GM18517 (cell line): Measurements from ENCODE around the gene HOXA10.

Experiments
- ATAC-seq: cut with Tn5 transposase; IDR thresholded peaks from one replicate; pipeline ENCODE4 v1.9.1; 2021; ENCODE audit warnings: mild to moderate bottlenecking, moderate library complexity; ENCODE audit not compliant: unreplicated experiment

HOXA10 gene

DNA sequence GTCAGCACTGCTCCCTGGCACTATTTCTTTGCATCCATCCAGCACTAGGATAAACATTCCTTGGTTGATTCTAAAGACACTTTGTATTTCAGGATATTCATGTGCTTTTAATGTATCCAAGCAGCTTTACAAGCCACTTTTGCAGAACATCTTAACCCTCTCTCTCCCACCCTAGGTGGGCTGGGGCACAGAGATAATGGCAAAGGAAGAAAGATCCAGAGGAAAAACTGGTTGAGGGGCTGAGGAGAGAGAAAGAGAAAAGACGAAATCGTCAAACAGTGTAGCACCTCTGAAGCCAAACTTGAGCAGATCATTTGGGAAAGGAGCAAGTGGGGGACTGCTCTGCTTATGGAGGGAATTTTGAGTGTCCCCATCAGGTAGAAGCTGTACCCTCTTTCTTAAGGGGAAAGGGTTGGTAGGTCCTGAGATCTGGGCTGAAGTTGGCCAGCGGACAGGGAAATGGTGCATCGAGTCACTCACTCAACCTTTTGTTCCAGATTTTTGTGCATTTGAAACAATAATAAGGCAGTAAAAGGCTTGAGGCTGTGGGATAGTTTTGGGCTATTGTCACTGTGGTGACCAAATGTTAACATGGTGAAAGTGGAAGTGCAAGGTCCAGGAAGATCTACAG lies 30.0 kb upstream of the HOXA10 start:
- ATAC-seq, result no peak

DNA sequence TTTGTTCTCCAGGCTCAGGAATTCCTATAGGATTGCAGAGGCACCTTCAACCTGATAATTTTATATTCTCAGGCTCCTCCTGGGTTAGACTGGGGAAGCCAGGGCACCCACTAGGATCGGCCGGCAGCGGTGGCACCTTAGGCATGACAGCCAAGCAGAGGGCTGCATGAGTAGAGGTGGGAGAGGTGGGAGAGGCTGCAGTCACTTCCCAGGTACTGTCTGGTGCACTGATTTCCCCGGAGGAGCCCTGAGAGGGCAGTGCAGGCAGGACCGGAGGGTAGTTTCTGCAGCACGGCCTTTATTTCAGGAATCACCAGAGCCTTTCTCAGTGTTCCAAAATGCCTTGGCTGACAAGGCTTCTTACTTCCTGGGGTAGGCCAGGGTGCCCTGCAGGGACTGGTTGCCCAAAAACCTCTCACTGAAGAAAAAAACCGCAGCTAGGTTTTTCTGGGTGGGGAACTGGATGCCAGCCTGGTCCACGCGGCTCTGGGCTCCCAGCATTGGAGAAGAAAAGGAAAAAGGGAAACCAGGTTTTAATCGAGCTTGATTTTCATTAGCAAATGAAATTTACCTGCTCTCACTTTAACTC lies 29.3 kb upstream of the HOXA10 start:
- ATAC-seq, result no peak

DNA sequence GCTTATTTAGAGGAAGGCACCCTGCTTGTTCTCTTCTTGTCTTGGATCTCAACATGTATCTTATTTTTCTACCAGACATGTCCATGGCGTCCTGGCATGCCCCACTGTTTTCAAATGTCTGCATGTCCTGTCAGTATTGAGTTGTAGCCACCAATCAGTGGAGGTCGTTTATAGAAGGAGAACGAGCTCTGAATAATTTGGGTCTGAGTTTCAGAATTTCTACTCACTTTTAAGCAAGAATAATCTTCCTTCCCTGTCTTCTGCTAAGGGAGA lies 28.7 kb upstream of the HOXA10 start:
- no peak for ATAC-seq

DNA sequence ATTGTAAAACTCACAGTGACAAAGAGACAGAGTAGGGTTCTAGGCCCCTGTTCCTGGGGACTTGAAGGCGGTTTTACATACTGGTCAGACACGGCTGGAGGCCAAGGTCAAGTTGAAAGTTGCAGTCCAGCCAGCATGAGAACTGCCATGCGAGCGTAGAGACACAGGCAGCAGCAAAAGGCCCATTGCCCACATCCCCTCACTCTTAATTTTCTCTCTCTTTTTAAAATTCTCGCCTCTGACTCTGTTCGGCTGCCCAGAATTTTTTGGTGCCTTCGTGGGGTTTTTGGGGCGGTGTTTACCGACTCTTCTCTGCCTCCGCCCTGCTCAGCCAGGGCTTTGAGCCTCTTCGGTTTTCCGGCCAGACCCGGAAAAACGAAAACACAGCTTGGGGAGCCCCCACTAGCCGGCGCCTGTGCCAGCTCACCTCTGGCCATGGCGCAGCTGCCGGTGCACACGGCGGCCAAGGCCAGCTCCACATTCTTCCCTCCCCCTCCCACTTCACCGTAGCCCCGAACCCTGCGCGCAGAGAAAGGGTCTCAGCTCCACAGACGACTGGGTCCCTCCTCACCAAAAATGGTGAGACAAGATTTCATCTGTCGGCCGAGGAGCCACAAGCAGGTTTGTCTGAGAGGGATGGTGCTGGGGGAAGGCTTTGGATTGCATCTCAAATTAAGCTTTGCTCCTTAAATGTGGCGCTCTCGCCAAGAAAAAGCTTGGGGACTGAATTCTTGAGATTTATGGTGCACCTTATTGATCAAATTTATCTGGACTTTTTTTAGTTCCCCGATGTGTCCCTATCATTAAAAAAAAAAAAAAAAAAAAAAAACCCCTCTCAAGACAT lies 28.1 kb upstream of the HOXA10 start:
- ATAC-seq, result no peak

DNA sequence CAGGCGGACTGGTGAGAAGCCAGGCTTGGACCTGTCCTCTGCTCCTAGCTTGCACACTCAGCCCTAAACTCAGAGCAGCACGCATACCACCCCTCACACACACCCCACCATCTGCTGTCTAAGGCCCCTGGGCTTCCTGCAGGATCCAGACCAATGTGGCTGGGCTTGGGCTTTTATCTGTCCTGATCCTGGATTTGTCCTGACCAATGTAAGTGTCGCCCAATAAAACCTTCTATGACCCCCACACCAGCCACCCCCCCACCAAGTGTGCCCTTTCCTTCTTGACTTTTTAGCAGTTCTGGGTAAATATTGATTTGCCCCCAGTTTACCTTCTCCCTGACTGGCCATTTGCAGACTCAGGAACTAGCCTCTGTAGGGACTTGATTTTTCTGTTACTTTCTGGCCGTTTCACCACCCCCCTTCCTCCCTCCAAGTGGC lies 27.5 kb upstream of the HOXA10 start:
- ATAC-seq, result no peak

DNA sequence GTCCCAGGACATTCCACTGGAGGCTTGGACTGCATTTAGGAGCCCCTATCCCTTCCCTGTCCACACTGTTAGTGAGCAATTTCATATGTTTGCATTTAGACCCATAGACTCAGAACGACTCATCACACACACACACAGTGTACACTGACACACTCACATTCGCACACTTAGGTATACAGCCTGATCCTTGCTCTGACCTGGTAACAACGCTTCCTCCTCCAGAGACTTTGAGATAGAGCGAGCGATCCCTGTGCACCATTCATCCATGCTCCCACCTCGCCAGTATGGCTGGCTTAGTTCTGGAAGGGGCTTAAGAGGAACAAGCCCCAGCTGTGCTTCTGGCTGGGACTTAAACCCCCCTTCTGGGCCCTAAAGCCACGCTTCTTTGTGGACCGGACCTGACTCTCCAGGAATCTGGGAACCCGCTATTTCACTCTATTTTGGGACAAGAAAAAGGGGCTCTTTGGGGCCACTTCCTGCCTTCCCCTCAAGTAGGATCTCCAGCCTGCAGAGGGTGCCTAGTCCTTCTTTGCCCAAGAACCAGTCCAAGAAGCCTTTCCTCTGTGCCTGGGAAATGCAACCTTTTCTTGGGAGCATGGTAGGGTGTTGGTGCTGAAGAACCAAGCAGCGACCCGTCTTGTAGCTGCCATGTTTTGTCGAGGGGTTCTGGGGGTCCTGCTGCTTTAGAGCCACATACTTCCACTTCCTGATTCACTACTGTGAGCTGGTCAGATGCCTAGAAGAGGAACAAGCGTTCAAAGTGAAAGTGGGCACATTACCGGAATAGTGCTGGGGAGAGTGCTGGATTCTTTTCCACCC lies 26.9 kb upstream of the HOXA10 start:
- no peak for ATAC-seq

DNA sequence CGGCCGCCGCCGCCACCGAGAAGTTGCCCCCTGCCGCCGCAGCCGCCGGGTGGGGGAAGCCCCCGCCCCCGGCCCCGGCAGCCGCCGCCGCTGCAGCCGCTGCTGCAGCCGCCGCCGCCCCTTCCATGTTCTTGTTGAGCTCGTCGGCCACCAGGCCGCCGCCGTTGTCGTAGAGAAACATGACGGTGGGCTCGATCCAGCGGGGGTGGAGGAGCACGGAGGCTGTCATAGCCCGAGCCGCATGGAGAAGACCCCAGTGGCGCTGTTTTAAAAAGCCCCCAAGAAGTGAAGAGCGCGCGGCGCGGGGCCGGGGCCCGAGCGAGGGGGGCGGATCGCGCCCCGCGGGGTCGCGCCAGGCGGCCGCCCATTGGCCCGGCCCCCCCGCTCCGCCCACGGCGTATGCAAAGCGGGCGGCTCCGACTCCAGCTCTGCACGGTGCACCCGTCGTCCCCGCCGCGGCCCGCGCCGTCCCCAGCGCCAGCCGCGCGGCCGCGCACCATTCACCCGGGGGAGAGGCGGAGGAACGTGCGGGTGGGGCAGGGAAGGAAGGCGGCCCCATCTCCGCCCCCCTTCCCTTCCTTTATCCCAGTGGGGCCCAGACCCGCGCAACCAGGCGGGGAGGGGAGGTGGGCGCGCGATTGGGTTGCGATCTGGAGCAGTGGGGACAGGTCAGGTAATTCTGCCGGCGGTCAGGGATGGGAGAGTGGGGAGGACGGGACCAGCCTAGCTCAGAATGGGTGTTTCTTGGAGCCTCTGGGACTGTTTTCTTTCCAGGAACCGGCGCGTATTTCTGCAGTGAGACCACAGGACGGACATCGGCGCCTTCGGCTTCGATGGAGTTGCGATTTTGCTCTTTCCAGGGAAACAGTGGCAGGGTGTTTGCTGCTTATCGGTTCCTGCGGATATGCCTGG lies 26.0 kb upstream of the HOXA10 start, which contains the start of gene HOXA13:
Gene HOXA13 (minus strand): TSS at position 243 of the 912 bp plus-strand sequence. CDS start 14 bp downstream, at position 229.
- no peak for ATAC-seq

DNA sequence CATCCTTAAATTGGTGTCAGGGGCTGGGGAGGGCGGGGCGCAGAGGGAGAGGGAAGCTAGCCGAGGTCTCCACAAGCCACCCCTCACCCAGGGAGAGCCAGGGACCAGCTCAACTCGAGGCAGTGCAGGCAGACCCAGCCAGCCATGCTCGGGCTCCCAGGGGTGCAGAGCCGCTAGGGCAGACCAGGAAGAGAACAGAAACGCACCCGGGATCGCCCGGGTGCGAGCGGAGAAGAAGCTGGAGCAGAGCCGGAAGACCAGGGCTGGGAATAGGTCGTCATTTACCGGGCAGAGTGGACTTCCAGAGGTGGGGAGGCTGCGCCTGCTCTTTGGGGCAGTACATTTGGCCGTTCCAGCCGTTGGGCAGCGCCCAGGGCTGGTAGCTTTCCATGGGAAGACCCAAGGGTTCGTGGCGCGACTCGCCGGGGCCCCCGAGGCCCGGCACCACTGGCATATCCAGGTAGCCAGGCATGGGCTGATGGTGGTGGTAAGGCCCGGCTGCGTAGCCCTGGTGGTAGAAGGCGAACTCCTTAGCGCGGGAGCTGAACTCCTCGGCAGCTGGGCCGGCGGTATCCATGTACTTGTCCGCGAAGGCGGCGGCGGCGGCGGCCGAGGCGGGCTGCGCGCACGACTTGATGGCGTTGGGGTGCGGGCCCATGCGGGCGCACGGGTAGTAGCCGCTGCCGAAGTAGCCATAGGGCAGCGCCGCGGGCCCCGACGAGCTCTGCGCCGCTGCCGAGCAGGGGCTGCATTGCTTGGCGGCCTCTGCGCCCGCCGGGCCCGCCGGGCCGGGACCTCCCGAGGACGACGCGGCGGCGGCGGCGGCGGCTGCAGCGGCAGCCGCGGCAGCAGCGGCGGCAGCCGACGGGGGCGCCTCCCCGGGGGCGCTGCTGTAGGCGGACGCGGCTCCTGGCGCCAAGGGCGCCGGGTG lies 25.0 kb upstream of the HOXA10 start:
- ATAC-seq, result no peak

DNA sequence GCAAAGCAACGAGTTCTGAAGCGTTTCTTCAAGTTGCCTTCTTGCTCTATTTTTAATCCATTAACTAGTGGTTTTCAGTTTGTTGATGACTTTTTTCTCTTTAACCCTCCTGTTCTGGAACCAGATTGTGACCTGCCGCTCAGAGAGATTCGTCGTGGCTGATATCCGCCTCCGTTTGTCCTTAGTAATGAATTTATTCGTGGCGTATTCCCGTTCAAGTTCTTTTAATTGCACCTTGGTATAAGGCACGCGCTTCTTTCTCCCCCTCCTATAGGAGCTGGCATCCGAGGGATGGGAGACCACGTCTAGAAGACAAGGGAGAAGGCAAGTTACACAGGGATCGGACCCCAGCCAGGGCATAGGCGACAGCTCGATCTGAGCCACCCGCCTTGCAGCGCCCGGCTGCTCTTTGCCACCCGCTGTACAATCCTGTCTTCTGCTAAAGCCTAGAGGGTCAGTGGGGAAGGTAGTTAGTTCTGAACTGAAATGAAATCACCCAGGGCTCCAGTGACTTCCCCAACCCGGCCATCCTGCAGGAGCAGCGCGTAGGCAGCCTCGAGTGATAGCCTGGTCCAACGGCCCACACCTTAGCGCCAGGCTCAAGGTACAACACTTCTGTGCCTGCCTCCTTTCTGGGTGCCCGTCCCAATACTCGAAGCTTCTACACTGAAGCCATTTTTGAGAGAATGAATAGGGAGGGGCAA lies 24.2 kb upstream of the HOXA10 start:
- no peak for ATAC-seq

DNA sequence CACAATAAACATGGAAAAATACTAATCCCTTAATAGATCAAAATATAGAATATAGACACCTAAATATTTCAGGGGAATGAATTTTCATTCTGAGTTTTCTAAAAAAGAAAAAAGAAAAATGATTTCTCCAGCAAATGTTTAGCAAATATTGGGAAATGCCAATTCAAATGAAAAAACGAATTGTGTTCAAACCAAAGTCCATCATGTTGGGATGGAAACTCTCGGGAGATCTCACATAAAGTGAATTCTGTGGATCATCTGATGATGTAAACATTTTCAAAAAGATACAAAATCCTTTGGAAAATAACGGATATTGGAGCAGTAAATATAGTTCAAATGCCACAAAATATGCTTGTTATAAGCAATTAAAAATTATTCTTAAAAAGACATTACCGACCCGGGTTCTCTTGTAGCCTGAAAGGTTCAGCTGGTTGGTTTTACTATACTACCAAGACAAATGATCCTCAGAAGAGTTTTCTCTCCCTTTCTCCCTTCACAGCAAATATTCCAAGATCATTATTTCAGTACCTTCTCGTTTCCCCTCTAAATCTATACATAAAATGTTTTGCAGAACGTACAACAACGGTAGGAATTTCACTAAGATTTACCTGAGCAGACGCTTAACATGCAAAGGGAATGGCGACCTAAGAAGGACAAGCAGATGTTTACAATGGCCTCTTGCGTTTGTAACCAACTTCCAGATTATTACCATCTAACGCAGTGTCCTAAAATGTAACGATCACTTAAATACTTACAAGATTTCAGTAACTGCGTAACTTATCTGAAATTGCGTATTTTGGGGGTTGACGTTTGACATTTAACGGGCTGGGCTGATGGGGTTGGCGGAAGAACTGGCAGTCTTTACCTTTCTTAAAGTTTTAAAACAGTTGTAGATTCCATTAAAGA lies 23.3 kb upstream of the HOXA10 start:
- no peak for ATAC-seq

DNA sequence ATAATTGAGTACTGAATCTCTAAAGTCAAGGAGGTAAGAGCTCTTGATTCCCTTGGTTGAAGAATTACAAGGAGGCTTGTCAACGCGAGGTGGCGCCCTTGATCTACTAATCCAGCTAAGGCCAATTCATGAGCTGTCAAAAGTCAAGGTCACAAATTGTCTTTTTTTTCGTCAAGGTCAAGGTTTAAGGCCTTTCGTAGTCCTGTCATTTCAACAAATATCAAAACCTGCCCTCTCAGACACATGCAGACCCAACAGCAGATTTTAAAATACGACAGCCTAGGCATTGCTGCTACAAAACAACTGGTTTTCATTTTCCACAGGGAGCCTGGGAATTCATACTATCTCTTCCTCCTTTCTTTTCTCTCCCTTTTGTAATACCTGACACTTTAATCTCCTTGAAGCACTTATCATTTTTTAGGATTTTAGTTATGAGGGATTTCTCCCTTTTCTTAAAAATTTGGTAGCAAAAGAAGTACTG lies 22.2 kb upstream of the HOXA10 start:
- no peak for ATAC-seq

DNA sequence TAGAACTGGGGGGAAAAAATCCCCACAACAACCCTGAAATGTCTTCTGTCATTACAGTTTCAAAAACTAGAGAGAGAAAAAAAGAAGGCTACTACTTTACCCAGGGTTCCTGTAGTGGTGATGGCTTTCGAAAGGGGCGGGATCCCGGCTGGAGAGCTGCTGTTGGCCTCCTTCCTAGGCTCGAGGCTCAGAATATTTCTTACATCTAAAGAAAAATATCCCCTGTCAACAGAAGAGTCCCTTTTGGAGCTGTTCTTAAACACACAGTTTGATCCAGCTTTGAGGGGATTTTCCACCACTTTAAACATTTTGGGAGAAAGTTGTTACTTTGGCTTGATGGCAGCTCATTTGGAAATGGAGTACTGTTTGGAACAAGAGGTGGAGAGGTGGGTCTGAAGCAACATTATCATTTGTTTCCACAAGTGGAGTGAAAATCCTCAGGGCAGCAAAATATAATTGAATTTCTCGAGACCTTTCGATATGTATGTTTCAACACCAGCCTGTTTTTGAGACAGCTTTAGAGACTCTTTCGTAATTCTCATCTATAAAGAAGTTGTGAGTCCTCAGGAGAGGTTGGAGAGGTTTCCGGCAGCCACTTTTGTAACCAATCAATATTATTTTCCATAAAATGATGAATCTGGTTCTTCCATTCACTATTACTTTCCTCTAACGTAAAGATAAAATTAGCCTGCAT lies 20.7 kb upstream of the HOXA10 start:
- no peak for ATAC-seq

DNA sequence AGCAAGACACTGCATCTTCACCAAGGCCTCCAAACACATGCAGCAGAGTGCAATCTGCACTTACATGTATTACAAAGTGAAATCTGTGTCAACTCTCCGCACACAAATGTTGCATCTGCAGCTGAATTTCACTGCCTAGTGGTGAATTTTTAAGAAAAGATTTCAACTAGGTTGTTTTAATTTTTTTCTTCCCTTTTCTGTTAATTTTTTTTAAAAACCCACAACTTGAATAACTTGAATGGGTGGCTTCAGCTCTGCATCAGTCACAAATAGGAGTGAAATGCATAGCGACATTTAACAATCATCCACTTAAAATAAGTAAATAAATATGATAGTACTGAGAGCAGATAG lies 19.9 kb upstream of the HOXA10 start:
- ATAC-seq, result no peak

DNA sequence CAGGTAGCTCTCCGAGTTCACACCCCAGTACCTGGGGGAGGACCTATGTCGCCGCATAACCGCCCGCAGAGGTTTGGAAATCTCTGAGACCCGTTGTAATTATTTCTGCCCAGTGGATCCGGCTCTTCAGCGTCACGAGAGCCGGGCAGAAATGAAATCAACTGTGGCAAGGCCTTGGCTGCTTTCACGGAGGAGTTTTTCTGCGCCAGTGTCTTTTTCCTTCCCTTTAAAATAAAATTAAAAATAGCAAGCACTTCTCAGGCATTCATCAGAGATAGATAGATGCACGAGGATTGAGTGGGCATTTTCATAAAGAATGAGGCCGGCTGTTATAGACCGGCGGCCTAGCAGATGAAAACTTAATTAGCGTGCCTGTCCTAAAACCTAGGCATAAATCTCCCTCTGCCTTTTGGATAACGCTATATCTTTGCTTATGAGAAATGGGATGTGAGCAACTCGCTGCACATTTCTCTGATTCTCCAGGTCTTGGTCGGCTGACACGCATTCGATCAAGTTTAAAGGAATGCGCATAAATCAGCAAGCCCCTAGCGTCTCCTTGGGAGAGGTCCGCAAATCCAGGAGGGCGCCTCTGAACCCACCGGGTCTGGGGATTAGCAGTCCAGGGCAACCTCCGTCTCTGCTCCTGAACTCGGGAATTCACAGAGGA lies 19.3 kb upstream of the HOXA10 start:
- no peak for ATAC-seq

DNA sequence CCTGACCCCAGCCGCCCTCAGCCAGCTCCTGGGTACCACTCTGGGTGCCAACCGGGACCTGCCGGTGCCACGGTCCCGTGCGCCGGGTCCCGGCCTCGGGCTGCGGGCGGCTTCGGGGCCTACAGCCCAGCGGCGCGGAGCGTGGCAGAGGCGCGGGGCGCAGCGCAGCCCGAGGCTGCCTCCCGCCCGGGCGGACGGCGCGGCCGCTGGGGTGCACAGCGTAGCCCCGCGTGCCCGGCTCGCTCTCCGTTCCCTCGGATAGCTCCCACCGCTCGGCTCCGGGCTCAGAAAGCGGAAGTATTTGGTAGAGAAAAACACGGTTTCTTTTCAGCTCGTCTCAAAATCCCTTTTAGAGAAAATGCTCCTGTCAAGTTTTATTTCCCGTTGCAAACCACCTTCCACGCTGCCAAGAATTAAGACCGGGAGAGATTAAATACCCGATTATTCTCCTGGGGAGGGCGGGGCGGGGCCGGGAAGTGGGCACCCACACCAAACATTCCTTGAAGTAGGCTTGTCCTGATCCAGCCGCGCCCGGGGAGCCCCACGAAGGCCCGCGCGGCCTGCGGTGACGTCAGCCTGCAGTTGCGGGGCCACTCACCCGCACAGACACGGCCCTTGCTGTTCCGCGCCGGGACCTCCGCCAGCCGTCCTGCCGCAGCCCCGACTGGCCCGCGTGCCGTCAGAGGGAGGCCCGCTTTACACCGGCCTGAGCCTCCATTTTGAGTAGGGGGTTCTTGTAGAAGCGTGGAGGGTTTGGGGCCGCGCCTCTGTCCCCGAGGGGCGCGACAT lies 18.6 kb upstream of the HOXA10 start:
- ATAC-seq, result no peak
